GM12873 (cell line): ENCODE data around the gene MAST4.

Experiments
- TF ChIP-seq, protein P1 (sequence below): IDR thresholded peaks from 2 replicates; pipeline ENCODE4 v1.5.1; 2012; ENCODE audit warnings: low read depth, mild to moderate bottlenecking, moderate library complexity, low read length, control low read depth; ENCODE audit not compliant: insufficient read depth; ENCODE audit errors: missing control alignments

MAST4 gene

DNA sequence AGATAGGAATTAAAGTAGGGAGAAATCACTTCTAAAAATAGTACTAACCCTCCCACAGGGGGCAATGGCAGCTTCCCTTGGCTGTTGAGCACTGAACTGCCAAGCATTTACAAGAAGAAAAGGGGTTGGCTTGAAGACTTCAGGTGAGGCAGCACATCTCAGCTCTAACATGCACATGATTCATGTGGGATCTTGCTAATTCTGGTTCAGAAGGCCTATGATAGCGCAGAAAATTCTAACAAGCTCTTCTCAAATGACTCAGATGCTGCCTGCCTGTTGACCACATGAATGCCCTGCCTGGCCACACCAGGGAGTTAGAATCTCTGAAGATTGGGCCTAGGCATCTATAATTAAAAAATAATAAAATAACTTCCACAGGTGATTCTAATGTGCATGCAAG is 577.8 kb downstream of the MAST4 start:
- TF ChIP-seq, protein P1, sequence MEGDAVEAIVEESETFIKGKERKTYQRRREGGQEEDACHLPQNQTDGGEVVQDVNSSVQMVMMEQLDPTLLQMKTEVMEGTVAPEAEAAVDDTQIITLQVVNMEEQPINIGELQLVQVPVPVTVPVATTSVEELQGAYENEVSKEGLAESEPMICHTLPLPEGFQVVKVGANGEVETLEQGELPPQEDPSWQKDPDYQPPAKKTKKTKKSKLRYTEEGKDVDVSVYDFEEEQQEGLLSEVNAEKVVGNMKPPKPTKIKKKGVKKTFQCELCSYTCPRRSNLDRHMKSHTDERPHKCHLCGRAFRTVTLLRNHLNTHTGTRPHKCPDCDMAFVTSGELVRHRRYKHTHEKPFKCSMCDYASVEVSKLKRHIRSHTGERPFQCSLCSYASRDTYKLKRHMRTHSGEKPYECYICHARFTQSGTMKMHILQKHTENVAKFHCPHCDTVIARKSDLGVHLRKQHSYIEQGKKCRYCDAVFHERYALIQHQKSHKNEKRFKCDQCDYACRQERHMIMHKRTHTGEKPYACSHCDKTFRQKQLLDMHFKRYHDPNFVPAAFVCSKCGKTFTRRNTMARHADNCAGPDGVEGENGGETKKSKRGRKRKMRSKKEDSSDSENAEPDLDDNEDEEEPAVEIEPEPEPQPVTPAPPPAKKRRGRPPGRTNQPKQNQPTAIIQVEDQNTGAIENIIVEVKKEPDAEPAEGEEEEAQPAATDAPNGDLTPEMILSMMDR = no peak

DNA sequence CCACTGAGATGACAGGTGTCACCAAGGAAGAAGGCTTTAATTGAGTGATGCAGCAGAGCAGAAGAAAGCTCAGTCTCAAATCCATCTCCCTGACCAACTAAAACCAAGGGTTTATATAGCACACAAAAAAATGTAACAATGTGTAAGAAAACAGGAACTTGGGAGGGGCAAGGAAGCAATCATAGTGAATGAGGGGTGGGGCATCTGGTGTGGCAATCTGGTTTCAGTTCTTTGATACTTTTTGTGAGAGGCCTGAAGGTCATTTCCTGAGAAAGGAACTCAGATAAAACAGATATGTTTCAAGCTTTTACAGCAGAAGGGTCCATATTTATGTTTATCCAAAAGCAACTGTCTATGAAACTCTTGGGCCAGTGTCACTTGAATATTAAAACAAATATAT is 580.7 kb downstream of the MAST4 start:
- TF ChIP-seq, protein P1 = no peak

DNA sequence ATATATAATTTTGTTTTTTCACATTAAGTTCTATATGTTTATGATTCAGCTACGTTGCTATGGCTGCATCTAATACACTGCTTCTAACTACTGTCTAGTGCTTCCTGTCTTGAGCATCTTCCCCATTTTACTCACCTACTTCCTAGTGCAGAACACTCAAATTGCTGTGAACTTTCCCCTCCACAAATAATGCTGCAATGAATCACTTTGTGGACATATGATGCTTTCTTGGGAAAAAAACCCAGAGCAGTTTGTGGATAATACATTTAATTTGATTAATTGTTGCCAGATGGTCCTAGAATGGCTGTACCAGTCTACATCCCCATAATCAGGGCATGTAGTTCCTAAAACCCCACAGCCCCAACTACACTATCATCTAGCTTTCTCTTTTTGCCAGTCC is 581.9 kb downstream of the MAST4 start:
- TF ChIP-seq, protein P1 = no peak

DNA sequence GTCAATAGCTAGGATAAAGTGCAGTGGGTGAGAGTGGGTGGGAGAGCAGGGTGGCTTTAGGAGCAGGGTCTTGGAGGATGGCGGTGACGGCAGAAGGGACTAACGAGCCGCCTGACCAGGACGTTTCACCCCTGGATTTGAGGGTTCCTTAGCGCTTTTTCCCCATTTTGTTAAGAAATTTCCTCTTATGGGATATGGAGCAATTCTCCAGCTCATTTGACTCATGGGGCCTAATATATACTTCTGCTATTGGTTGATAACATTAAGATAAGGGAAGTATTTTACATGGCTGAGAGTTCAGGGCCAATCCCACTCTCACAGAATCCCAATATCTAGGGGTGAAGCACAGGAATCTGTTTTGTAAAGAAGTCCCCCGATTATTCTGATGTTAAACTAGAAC is 582.8 kb downstream of the MAST4 start:
- TF ChIP-seq, protein P1 = no peak

DNA sequence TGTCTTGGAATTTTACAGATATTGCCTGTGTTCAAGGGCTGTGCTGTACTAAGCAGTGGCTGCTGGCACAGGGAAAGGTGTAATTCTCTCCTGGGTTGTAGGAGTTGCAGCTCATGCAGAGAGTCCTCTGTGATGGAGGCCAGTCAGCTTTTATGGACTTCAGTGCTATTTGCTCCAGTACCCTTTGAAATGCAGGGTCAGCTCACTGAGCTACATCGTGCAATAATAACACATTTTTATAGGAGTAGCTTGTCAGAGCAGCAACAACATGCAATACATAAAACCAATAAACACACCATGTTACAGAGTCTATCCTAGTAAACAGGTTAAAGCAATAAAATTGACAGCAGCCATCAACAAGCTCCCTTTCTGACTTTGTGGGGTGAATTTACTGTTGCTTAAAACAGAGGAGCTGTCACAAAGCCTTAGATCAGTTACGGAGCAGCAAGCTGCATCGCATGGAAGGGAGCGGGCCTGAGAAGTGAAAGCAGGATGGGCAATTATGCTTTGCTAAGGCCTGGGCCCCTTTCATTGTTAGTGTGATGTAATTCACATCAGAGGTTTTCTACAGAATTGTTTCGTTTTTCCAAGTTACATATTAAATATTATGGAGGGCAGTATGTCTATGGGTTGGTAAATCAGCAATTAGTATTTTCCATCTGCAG is 583.6 kb downstream of the MAST4 start:
- TF ChIP-seq, protein P1 = no peak

DNA sequence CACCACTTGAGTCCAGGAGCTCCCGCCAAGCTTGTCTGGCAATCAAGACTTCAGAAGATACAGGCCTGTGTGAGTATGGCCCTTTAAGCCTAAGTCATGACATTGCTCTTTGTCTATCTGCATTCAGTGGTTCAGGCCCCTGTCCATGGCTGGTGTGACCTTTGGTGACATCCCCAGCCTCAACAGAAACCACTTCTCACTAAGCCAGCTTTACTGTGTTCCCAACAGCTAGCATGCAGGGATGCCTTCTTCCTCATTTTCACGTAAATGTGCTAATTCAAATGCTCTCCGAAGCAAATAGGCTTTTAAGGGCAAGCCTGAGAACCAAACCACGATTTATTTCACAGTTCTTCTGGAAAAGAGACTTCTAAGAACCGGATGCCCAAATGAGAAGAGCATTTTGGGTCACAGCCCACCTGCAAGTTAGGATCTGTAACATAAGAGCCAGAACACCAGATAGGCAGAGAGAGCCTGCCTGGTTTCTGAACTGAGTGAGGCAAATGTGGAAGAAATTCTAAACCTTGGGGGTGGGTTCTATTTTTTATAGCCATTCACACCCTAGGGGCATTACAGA is 585.5 kb downstream of the MAST4 start:
- TF ChIP-seq, protein P1 = no peak

DNA sequence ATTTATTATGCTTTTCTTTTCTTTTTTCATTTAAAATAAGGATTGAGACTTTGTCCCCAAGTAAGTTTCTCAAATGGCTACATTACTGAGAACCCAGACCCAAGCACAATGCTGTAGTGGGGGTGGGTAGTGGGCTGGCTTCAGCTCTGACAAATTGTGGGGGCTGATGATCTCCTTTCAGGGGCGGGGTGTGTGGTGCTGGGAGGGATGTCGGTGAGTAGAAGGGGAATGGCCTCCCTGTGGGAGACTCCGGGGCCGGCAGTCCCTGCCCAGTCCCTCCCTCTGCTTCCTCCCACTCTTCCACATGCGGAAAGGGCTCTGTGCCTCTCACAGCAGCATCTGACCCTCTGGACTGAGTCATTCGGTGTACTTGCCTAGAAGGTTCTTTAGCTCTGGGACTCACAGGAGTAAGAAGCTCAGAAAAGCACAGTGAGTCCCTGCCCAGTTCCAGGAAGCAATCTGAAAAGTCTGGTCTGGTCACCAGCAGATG is 586.2 kb downstream of the MAST4 start:
- TF ChIP-seq, protein P1 = no peak
